CD8-positive, alpha-beta memory T cell (primary cell): ENCODE results near the gene TNMD. TPM values are rescaled to one million over a fixed set of nuclear protein-coding genes. Genes with fewer than 3 reads are reported as not detected.

Source experiments
- CTCF ChIA-PET: fragments of 350-600 bp; sonication (Branson Sonifier 250); formaldehyde crosslinking; loops from one replicate; lab custom pipeline; 2021; ENCODE audit warnings: antibody characterized with exemption; lab: Charles Lee
- POLR2A ChIA-PET: fragments of 350-600 bp; sonication (Branson Sonifier 250); formaldehyde crosslinking; loops from one replicate; lab custom pipeline; 2021; ENCODE audit warnings: antibody characterized with exemption; lab: Charles Lee
- DNase-seq, 5 donors: peaks; one replicate each; pipeline versions ENCODE4 v3.0.0 to v3.0.0-alpha.2; 2020 to 2022; ENCODE audit warnings: mixed read lengths in 1 of 5
- H3K27ac ChIP-seq: one replicate; pipeline ENCODE4 v1.7.0; 2013; ENCODE audit warnings: low read depth, mild to moderate bottlenecking, low read length, moderate library complexity
- H3K27me3 ChIP-seq: 2 replicates; pipeline ENCODE4 v1.7.0; 2013; ENCODE audit warnings: low read length, mild to moderate bottlenecking; ENCODE audit not compliant: insufficient read depth, poor library complexity, severe bottlenecking
- H3K36me3 ChIP-seq: 2 replicates; pipeline ENCODE4 v1.7.0; 2013; ENCODE audit warnings: mild to moderate bottlenecking, low read length, moderate library complexity; ENCODE audit not compliant: insufficient read depth
- H3K4me1 ChIP-seq: 2 replicates; pipeline ENCODE4 v1.7.0; 2013; ENCODE audit warnings: mild to moderate bottlenecking, low read length, moderate library complexity; ENCODE audit not compliant: insufficient read depth
- H3K4me3 ChIP-seq: 2 replicates; pipeline ENCODE4 v1.7.0; 2013; ENCODE audit warnings: mild to moderate bottlenecking, low read length
- H3K9me3 ChIP-seq: 2 replicates; pipeline ENCODE4 v1.7.0; 2013; ENCODE audit warnings: mild to moderate bottlenecking, low read length
- H3K27ac Mint-ChIP-seq, 8 donors: one replicate each; pipeline ENCODE4 v1.8.0; 2020 to 2021; ENCODE audit warnings: mixed read lengths in 8 of 8, mild to moderate bottlenecking in 6 of 8, inconsistent platforms in 3 of 8, moderate library complexity in 3 of 8
- H3K27me3 Mint-ChIP-seq, 2 donors: one replicate each; pipeline ENCODE4 v1.8.0; 2020 to 2021; ENCODE audit warnings: mixed read lengths in 2 of 2, mild to moderate bottlenecking in 1 of 2, moderate library complexity in 1 of 2
- H3K36me3 Mint-ChIP-seq, 3 donors: one replicate each; pipeline ENCODE4 v1.8.0; 2020 to 2021; ENCODE audit warnings: mixed read lengths in 3 of 3, inconsistent platforms in 1 of 3, mild to moderate bottlenecking in 1 of 3
- H3K4me1 Mint-ChIP-seq, 3 donors: one replicate each; pipeline ENCODE4 v1.8.0; 2020 to 2021; ENCODE audit warnings: mixed read lengths in 3 of 3, inconsistent platforms in 1 of 3, mild to moderate bottlenecking in 1 of 3
- H3K4me3 Mint-ChIP-seq, 7 donors: one replicate each; pipeline ENCODE4 v1.8.0; 2020 to 2021; ENCODE audit warnings: mixed read lengths in 7 of 7, mild to moderate bottlenecking in 6 of 7, moderate library complexity in 4 of 7, inconsistent platforms in 2 of 7
- H3K9me3 Mint-ChIP-seq, 5 donors: one replicate each; pipeline ENCODE4 v1.8.0; 2020 to 2022; ENCODE audit warnings: mixed read lengths in 5 of 5, mild to moderate bottlenecking in 3 of 5, moderate library complexity in 2 of 5, inconsistent platforms in 1 of 5
- polyA plus RNA-seq: library from polyadenylated mRNA; unstranded; fragments of 300-500 nt; fragmentation: Illumina TruSeq; gene quantifications from one replicate; pipeline ENCODE4 v1.2.3, GENCODE V29; 2021
- total RNA-seq, 2 experiments: library from RNA; stranded (reverse); gene quantifications; one replicate each; pipeline ENCODE4 v1.2.3, GENCODE V29; 2021

The TNMD gene
- total and polyA plus RNA-seq, 3 experiments from 2014 or later: not detected

- H3K4me3 Mint-ChIP-seq: no peak overlapping the region
- no peak overlapping the region for H3K27ac ChIP-seq
- CTCF ChIA-PET: no interaction called here
- H3K27me3 Mint-ChIP-seq: peaks cover 6 to 7% of the 10 kb centered on the region in 2 donors
- peak overlapping the region in 1 of 8 donors; percentile 47 for H3K27ac Mint-ChIP-seq
- peaks cover 0 to 4% (median 0%) of the 10 kb centered on the region in 3 donors for H3K4me1 Mint-ChIP-seq
- H3K9me3 ChIP-seq: no peaks in the 10 kb centered on the region
- POLR2A ChIA-PET: no interaction called here
- peaks cover 0 to 2% (median 0%) of the 10 kb centered on the region in 5 donors for H3K9me3 Mint-ChIP-seq
- no peaks in the 10 kb centered on the region for H3K36me3 ChIP-seq
- H3K36me3 Mint-ChIP-seq: no peaks in the 10 kb centered on the region
- DNase-seq: no peak
- no peak overlapping the region for H3K4me3 ChIP-seq
- no peaks in the 10 kb centered on the region for H3K4me1 ChIP-seq
- H3K27me3 ChIP-seq: no peaks in the 10 kb centered on the region
Measured at GRCh38 chrX:100599456-100599855, 14.7 kb downstream of the TNMD start.

- no peak overlapping the region for H3K27ac Mint-ChIP-seq
- no peaks in the 10 kb centered on the region for H3K9me3 Mint-ChIP-seq
- no peaks in the 10 kb centered on the region for H3K4me1 ChIP-seq
- peaks cover 5 to 8% of the 10 kb centered on the region in 2 donors for H3K27me3 Mint-ChIP-seq
- ChIA-PET CTCF (no interaction called here), POLR2A (no interaction called here)
- H3K4me3 ChIP-seq: no peak overlapping the region
- no peaks in the 10 kb centered on the region for H3K9me3 ChIP-seq
- H3K27ac ChIP-seq: no peak overlapping the region
- H3K36me3 ChIP-seq: no peaks in the 10 kb centered on the region
- H3K27me3 ChIP-seq: no peaks in the 10 kb centered on the region
- DNase-seq: no peak
- H3K36me3 Mint-ChIP-seq: no peaks in the 10 kb centered on the region
- H3K4me3 Mint-ChIP-seq: no peak overlapping the region
- H3K4me1 Mint-ChIP-seq: peaks cover 0 to 4% (median 0%) of the 10 kb centered on the region in 3 donors
Measured at GRCh38 chrX:100600340-100600739, 15.6 kb downstream of the TNMD start.

GRCh38 chrX:100600758-100601157 lies 16.0 kb downstream of the TNMD start:
- no peak overlapping the region for H3K4me3 Mint-ChIP-seq
- POLR2A ChIA-PET: no interaction called here
- no peak for DNase-seq
- H3K4me1 ChIP-seq: no peaks in the 10 kb centered on the region
- CTCF ChIA-PET: no interaction called here
- no peak overlapping the region for H3K27ac Mint-ChIP-seq
- H3K36me3 ChIP-seq: no peaks in the 10 kb centered on the region
- no peaks in the 10 kb centered on the region for H3K27me3 ChIP-seq
- H3K4me3 ChIP-seq: no peak overlapping the region
- H3K27ac ChIP-seq: no peak overlapping the region
- no peaks in the 10 kb centered on the region for H3K9me3 ChIP-seq
- peaks cover 0 to 4% (median 0%) of the 10 kb centered on the region in 3 donors for H3K4me1 Mint-ChIP-seq
- H3K9me3 Mint-ChIP-seq: no peaks in the 10 kb centered on the region
- H3K36me3 Mint-ChIP-seq: no peaks in the 10 kb centered on the region
- peaks cover 4 to 8% of the 10 kb centered on the region in 2 donors for H3K27me3 Mint-ChIP-seq

- Mint-ChIP-seq H3K4me3 (no peak overlapping the region), H3K4me1 (no peaks in the 10 kb centered on the region), H3K27me3 (peaks cover 8 to 14% of the 10 kb centered on the region in 2 donors), H3K36me3 (no peaks in the 10 kb centered on the region), H3K27ac (no peak overlapping the region), H3K9me3 (no peaks in the 10 kb centered on the region)
- Histone ChIP-seq H3K36me3 (no peaks in the 10 kb centered on the region), H3K9me3 (no peaks in the 10 kb centered on the region), H3K27me3 (no peaks in the 10 kb centered on the region), H3K4me1 (no peaks in the 10 kb centered on the region), H3K4me3 (no peak overlapping the region), H3K27ac (no peak overlapping the region)
- POLR2A ChIA-PET: no interaction called here
- DNase-seq: no peak
- CTCF ChIA-PET: no interaction called here
Measured at GRCh38 chrX:100606753-100607152, 22.0 kb downstream of the TNMD start.

GRCh38 chrX:100609591-100609990 lies 24.9 kb downstream of the TNMD start:
- H3K9me3 ChIP-seq: no peaks in the 10 kb centered on the region
- ChIA-PET POLR2A (no interaction called here), CTCF (no interaction called here)
- Mint-ChIP-seq H3K27me3 (peaks cover 9 to 16% of the 10 kb centered on the region in 2 donors), H3K4me1 (no peaks in the 10 kb centered on the region), H3K9me3 (no peaks in the 10 kb centered on the region), H3K36me3 (no peaks in the 10 kb centered on the region), H3K4me3 (no peak overlapping the region), H3K27ac (no peak overlapping the region)
- H3K27ac ChIP-seq: no peak overlapping the region
- no peaks in the 10 kb centered on the region for H3K27me3 ChIP-seq
- H3K36me3 ChIP-seq: no peaks in the 10 kb centered on the region
- H3K4me3 ChIP-seq: no peak overlapping the region
- DNase-seq: no peak
- H3K4me1 ChIP-seq: no peaks in the 10 kb centered on the region

GRCh38 chrX:100611951-100612350 lies 27.2 kb downstream of the TNMD start:
- no peaks in the 10 kb centered on the region for H3K4me1 ChIP-seq
- H3K36me3 Mint-ChIP-seq: peaks cover 0 to 3% (median 0%) of the 10 kb centered on the region in 3 donors
- peaks cover 13 to 23% of the 10 kb centered on the region in 2 donors for H3K27me3 Mint-ChIP-seq
- ChIA-PET CTCF (no interaction called here), POLR2A (no interaction called here)
- no peaks in the 10 kb centered on the region for H3K9me3 ChIP-seq
- no peaks in the 10 kb centered on the region for H3K27me3 ChIP-seq
- H3K9me3 Mint-ChIP-seq: no peaks in the 10 kb centered on the region
- no peaks in the 10 kb centered on the region for H3K4me1 Mint-ChIP-seq
- H3K27ac ChIP-seq: no peak overlapping the region
- H3K27ac Mint-ChIP-seq: no peak overlapping the region
- H3K4me3 ChIP-seq: no peak overlapping the region
- H3K4me3 Mint-ChIP-seq: no peak overlapping the region
- no peaks in the 10 kb centered on the region for H3K36me3 ChIP-seq
- no peak for DNase-seq

- CTCF ChIA-PET: no interaction called here
- H3K9me3 Mint-ChIP-seq: no peaks in the 10 kb centered on the region
- H3K27me3 ChIP-seq: no peaks in the 10 kb centered on the region
- H3K27ac ChIP-seq: no peak overlapping the region
- H3K27me3 Mint-ChIP-seq: peaks cover 12 to 20% of the 10 kb centered on the region in 2 donors
- no peaks in the 10 kb centered on the region for H3K4me1 ChIP-seq
- H3K9me3 ChIP-seq: no peaks in the 10 kb centered on the region
- H3K36me3 ChIP-seq: no peaks in the 10 kb centered on the region
- no peaks in the 10 kb centered on the region for H3K4me1 Mint-ChIP-seq
- H3K4me3 ChIP-seq: no peak overlapping the region
- no peak for DNase-seq
- POLR2A ChIA-PET: no interaction called here
- no peak overlapping the region for H3K27ac Mint-ChIP-seq
- H3K36me3 Mint-ChIP-seq: peaks cover 0 to 3% (median 0%) of the 10 kb centered on the region in 3 donors
- H3K4me3 Mint-ChIP-seq: no peak overlapping the region
Measured at GRCh38 chrX:100615005-100615404, 30.3 kb downstream of the TNMD start.

- Mint-ChIP-seq H3K36me3 (no peaks in the 10 kb centered on the region), H3K4me1 (peaks cover 8 to 12% (median 9%) of the 10 kb centered on the region in 3 donors), H3K4me3 (no peak overlapping the region), H3K9me3 (no peaks in the 10 kb centered on the region), H3K27me3 (no peaks in the 10 kb centered on the region), H3K27ac (no peak overlapping the region)
- ChIA-PET CTCF (no interaction called here), POLR2A (no interaction called here)
- Histone ChIP-seq H3K27me3 (no peaks in the 10 kb centered on the region), H3K4me3 (no peak overlapping the region), H3K36me3 (no peaks in the 10 kb centered on the region), H3K27ac (no peak overlapping the region), H3K4me1 (no peaks in the 10 kb centered on the region), H3K9me3 (no peaks in the 10 kb centered on the region)
- DNase-seq: no peak
Measured at GRCh38 chrX:100623001-100623400, 38.3 kb downstream of the TNMD start.
